PC-3 (cell line): Measurements from ENCODE around the gene ENO1. TPM values are rescaled to one million over a fixed set of nuclear protein-coding genes. Genes with fewer than 3 reads are reported as not detected.

ENCODE experiments used
- ATAC-seq: fragments of 200-7000 bp; cut with Tn5 transposase; 2 replicates; pipeline ENCODE4 v1.9.1; 2020; ENCODE audit warnings: mild to moderate bottlenecking, moderate library complexity
- BruUV-seq: library from RNA; stranded (reverse); fragments of 400-500 nt; replicated peaks from 2 replicates; lab custom pipeline; 2021; lab: Mats Ljungman, UMichigan
- CTCF ChIA-PET: fragments of 300-600 bp; sonication (Branson Sonifier 250); formaldehyde crosslinking; loops from one replicate; lab custom pipeline; 2022; ENCODE audit warnings: antibody characterized with exemption; lab: Charles Lee
- POLR2A ChIA-PET: fragments of 300-600 bp; sonication (Branson Sonifier 250); formaldehyde crosslinking; loops from one replicate; lab custom pipeline; 2022; ENCODE audit warnings: antibody characterized with exemption; ENCODE audit not compliant: unreplicated experiment; lab: Charles Lee
- DNase-seq: peaks from one replicate; pipeline ENCODE4 v3.0.0-alpha.2; 2015
- H2AFZ ChIP-seq: fragments of 300-600 bp; sonication (generic); 2 replicates; pipeline ENCODE4 v1.6.0; 2016; ENCODE audit warnings: antibody characterized with exemption, low read length
- H3F3A ChIP-seq: fragments of 300-600 bp; sonication (generic); one replicate; pipeline ENCODE4 v1.6.0; 2017; ENCODE audit warnings: antibody characterized with exemption, low read length, control low read depth, mild to moderate bottlenecking; ENCODE audit not compliant: unreplicated experiment
- H3K27ac ChIP-seq: fragments of 300-600 bp; sonication (generic); 2 replicates; pipeline ENCODE4 v1.5.1; 2016; ENCODE audit warnings: mild to moderate bottlenecking, low read length
- H3K27me3 ChIP-seq: fragments of 300-600 bp; sonication (generic); 2 replicates; pipeline ENCODE4 v1.6.1; 2016; ENCODE audit warnings: low read length, mixed read lengths
- H3K36me3 ChIP-seq: fragments of 300-600 bp; sonication (generic); 2 replicates; pipeline ENCODE4 v1.6.1; 2016; ENCODE audit warnings: low read depth, mixed run types, low read length, mixed read lengths
- H3K4me1 ChIP-seq: fragments of 300-600 bp; sonication (generic); 2 replicates; pipeline ENCODE4 v1.5.1; 2016; ENCODE audit warnings: low read length; ENCODE audit not compliant: insufficient read depth
- H3K4me2 ChIP-seq: fragments of 300-600 bp; sonication (generic); 2 replicates; pipeline ENCODE4 v1.6.0; 2016; ENCODE audit warnings: low read length
- H3K4me3 ChIP-seq: fragments of 300-600 bp; sonication (generic); 2 replicates; pipeline ENCODE4 v1.5.1; 2016; ENCODE audit warnings: mild to moderate bottlenecking, low read length, mixed read lengths
- H3K79me2 ChIP-seq: fragments of 300-600 bp; sonication (generic); 2 replicates; pipeline ENCODE4 v1.6.1; 2017; ENCODE audit warnings: low read length, mixed read lengths
- H3K9ac ChIP-seq: fragments of 300-600 bp; sonication (generic); 2 replicates; pipeline ENCODE4 v1.6.0; 2016; ENCODE audit warnings: mild to moderate bottlenecking, low read length
- H3K9me2 ChIP-seq: fragments of 300-600 bp; sonication (generic); replicated peaks from 2 replicates; pipeline ENCODE4 v1.6.1; 2016; ENCODE audit warnings: mixed run types, low read length, mixed read lengths
- H3K9me3 ChIP-seq: fragments of 300-600 bp; sonication (generic); 2 replicates; pipeline ENCODE4 v1.6.1; 2016; ENCODE audit warnings: low read length, mixed read lengths
- H4K20me1 ChIP-seq: fragments of 300-600 bp; sonication (generic); 2 replicates; pipeline ENCODE4 v1.6.1; 2016; ENCODE audit warnings: low read length, mixed read lengths
- CTCF ChIP-seq: fragments of 300-600 bp; sonication (generic); conservative IDR thresholded peaks from 2 replicates; pipeline ENCODE4 v1.5.1; 2017; ENCODE audit warnings: antibody characterized with exemption, low read depth, mild to moderate bottlenecking, low read length
- EZH2 ChIP-seq: fragments of 300-600 bp; sonication (generic); IDR thresholded peaks from one replicate; pipeline ENCODE4 v1.6.1; 2017; ENCODE audit warnings: antibody characterized with exemption, mild to moderate bottlenecking, low read length; ENCODE audit not compliant: unreplicated experiment
- EZH2phosphoT487 ChIP-seq: fragments of 300-600 bp; sonication (generic); IDR thresholded peaks from 2 replicates; pipeline ENCODE4 v1.6.1; 2018; ENCODE audit warnings: mild to moderate bottlenecking, antibody characterized with exemption, low read length, borderline replicate concordance
- intact Hi-C: fragments of 100-400 bp; cut with micrococcal nuclease; formaldehyde crosslinking; loops from 2 replicates; pipeline ENCODE4 v1.9.0; 2023
- total RNA-seq: library from RNA; depleted of rRNA; stranded (reverse); fragments of >200 nt; gene quantifications from 2 replicates; pipeline ENCODE4 v1.2.3, GENCODE V29; 2014

ENO1 gene
- total RNA-seq, 1 experiment from 2014 or later: 3,712 TPM

- no peak for ATAC-seq
- Histone ChIP-seq H3K9ac (peak overlapping the region; percentile 100), H3K27me3 (no peaks in the 10 kb centered on the region), H3F3A (peaks cover 28% of the 10 kb centered on the region), H3K4me1 (peaks cover 32% of the 10 kb centered on the region), H4K20me1 (peaks cover 32% of the 10 kb centered on the region), H3K36me3 (peaks cover 32% of the 10 kb centered on the region), H3K9me2 (no peaks in the 10 kb centered on the region), H2AFZ (peak overlapping the region; percentile 80), H3K4me3 (peak overlapping the region; percentile 95), H3K27ac (peak overlapping the region; percentile 97), H3K9me3 (no peaks in the 10 kb centered on the region), H3K4me2 (peak overlapping the region; percentile 90), H3K79me2 (peaks cover 44% of the 10 kb centered on the region)
- DNase-seq: no peak
- TF ChIP-seq EZH2 (no peak), EZH2phosphoT487 (no peak), CTCF (peak; percentile 40)
- POLR2A ChIA-PET: no interaction called here
- CTCF ChIA-PET: interaction anchor here (0.6 to 0.7 kb wide), 4 partner anchors 7 to 108 kb away, joined by 3 to 4 read pairs (median 4); no protein-coding TSS in a partner anchor
- intact Hi-C loops: loop anchor here (5.0 kb wide), 1 partner anchor 38 kb away; no protein-coding TSS in a partner anchor
- TSS peak; percentile 77 for BruUV-seq
Measured at GRCh38 chr1:8879464-8879921, 1.0 kb upstream of the ENO1 start.

- H3K4me3 ChIP-seq: peak overlapping the region; percentile 95
- peaks cover 50% of the 10 kb centered on the region for H3K79me2 ChIP-seq
- peaks cover 36% of the 10 kb centered on the region for H4K20me1 ChIP-seq
- peak; percentile 62 for ATAC-seq
- peaks cover 34% of the 10 kb centered on the region for H3F3A ChIP-seq
- H3K9ac ChIP-seq: peak overlapping the region; percentile 100
- H3K27ac ChIP-seq: peak overlapping the region; percentile 97
- no peak for TF ChIP-seq EZH2
- 0 out of 2 replicates have a peak, but pooled peaks have one; percentile 33 for TF ChIP-seq EZH2phosphoT487
- peak overlapping the region; percentile 80 for H2AFZ ChIP-seq
- ChIA-PET POLR2A (interaction anchor here (0.6 kb wide), 2 partner anchors 11 to 13 kb away, joined by 8 to 24 read pairs; no protein-coding TSS in a partner anchor), CTCF (no interaction called here)
- peaks cover 34% of the 10 kb centered on the region for H3K36me3 ChIP-seq
- no peaks in the 10 kb centered on the region for H3K9me3 ChIP-seq
- H3K4me2 ChIP-seq: peak overlapping the region; percentile 90
- peak; percentile 97 for DNase-seq
- intact Hi-C loops: loop anchor here (5.0 kb wide), 1 partner anchor 38 kb away; no protein-coding TSS in a partner anchor
- no peaks in the 10 kb centered on the region for H3K27me3 ChIP-seq
- H3K4me1 ChIP-seq: peaks cover 38% of the 10 kb centered on the region
- H3K9me2 ChIP-seq: no peaks in the 10 kb centered on the region
- no TSS peak for BruUV-seq
Measured at GRCh38 chr1:8878698-8879463, 395 bp upstream of the ENO1 start.

GRCh38 chr1:8876087-8876486, 2.4 kb downstream of the ENO1 start:
- DNase-seq (no peak), ATAC-seq (no peak)
- Histone ChIP-seq H3K4me3 (peak overlapping the region; percentile 95), H3K4me1 (peaks cover 63% of the 10 kb centered on the region), H3K27me3 (no peaks in the 10 kb centered on the region), H2AFZ (no peak overlapping the region), H4K20me1 (peaks cover 61% of the 10 kb centered on the region), H3F3A (peaks cover 48% of the 10 kb centered on the region), H3K9ac (peak overlapping the region; percentile 100), H3K36me3 (peaks cover 58% of the 10 kb centered on the region), H3K79me2 (peaks cover 77% of the 10 kb centered on the region), H3K27ac (peak overlapping the region; percentile 97), H3K9me3 (no peaks in the 10 kb centered on the region), H3K9me2 (no peaks in the 10 kb centered on the region), H3K4me2 (peak overlapping the region; percentile 90)
- POLR2A ChIA-PET: no interaction called here
- BruUV-seq: TSS peak; percentile 24
- intact Hi-C loops: loop anchor here (5.0 kb wide), 1 partner anchor 41 kb away; no protein-coding TSS in a partner anchor
- CTCF ChIA-PET: no interaction called here
- TF ChIP-seq CTCF: no peak
- TF ChIP-seq EZH2: no peak
- no peak for TF ChIP-seq EZH2phosphoT487
